GM19043 (cell line): ENCODE data around the gene MBD6.

ENCODE experiments used
- ATAC-seq: cut with Tn5 transposase; IDR thresholded peaks from one replicate; pipeline ENCODE4 v1.9.1; 2021; ENCODE audit warnings: low read depth; ENCODE audit not compliant: unreplicated experiment

The MBD6 gene, protein sequence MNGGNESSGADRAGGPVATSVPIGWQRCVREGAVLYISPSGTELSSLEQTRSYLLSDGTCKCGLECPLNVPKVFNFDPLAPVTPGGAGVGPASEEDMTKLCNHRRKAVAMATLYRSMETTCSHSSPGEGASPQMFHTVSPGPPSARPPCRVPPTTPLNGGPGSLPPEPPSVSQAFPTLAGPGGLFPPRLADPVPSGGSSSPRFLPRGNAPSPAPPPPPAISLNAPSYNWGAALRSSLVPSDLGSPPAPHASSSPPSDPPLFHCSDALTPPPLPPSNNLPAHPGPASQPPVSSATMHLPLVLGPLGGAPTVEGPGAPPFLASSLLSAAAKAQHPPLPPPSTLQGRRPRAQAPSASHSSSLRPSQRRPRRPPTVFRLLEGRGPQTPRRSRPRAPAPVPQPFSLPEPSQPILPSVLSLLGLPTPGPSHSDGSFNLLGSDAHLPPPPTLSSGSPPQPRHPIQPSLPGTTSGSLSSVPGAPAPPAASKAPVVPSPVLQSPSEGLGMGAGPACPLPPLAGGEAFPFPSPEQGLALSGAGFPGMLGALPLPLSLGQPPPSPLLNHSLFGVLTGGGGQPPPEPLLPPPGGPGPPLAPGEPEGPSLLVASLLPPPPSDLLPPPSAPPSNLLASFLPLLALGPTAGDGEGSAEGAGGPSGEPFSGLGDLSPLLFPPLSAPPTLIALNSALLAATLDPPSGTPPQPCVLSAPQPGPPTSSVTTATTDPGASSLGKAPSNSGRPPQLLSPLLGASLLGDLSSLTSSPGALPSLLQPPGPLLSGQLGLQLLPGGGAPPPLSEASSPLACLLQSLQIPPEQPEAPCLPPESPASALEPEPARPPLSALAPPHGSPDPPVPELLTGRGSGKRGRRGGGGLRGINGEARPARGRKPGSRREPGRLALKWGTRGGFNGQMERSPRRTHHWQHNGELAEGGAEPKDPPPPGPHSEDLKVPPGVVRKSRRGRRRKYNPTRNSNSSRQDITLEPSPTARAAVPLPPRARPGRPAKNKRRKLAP

GRCh38 chr12:57522011-57522886, at the start of gene MBD6:
TSS of gene MBD6 (plus strand) at chr12:57522824. CDS start at chr12:57524304, 1,480 bp downstream.
- ATAC-seq, result peak; percentile 34

GRCh38 chr12:57473392-57473791, 49.2 kb upstream of the MBD6 start:
- no peak for ATAC-seq

GRCh38 chr12:57473886-57474285, 48.7 kb upstream of the MBD6 start:
- ATAC-seq, result no peak

- ATAC-seq, result no peak
Observed at GRCh38 chr12:57474430-57474829, 48.2 kb upstream of the MBD6 start.

GRCh38 chr12:57474862-57475261, 47.8 kb upstream of the MBD6 start:
- no peak for ATAC-seq

DNA sequence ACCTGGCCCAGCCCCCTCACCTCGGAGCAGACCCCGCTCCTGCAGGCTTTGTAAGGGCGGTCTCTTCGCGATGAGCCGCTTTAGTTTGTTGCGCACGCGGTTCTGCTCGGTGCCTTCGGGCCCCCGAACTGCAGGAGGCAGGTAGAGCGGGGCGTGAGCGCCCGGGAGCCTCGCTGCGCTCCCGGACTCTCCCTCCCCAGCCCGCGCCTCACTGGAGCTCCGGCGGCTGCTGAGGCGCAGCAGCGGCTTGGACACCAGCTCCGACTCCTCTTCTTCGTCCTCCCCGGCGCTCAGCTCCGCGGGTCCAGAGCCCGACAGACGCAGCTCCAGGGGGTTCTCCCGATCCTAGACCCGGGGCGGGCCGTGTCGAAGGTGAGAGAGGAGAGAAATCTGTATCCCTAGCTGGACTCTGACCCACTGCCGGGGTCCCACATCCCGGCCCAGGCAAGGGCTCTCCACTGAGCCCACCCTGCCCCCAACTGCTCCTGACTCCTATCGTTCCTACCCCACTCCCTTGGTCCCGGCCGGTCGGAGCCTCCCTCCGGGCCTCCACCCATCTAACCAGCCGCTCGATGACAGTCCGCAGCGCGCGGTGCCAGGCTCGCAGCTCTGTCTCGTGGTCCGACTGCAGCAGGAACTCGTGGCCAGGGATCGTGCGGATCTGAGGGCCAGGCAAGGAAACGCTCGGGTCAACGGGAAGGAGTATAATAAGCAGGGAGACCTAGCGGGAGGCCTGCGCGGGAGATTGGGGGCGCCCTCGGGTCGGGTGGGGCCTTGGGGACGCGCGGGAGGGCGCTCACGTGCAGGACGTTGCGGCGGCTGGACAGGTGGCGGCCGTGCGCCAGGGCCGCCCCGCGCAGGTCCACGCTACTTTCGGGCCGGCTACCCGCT, 47.1 kb upstream of the MBD6 start:
- no peak for ATAC-seq

- no peak for ATAC-seq
Observed at GRCh38 chr12:57476162-57476992, 46.2 kb upstream of the MBD6 start.

- ATAC-seq, result no peak
Observed at GRCh38 chr12:57476993-57477709, 45.5 kb upstream of the MBD6 start.

DNA sequence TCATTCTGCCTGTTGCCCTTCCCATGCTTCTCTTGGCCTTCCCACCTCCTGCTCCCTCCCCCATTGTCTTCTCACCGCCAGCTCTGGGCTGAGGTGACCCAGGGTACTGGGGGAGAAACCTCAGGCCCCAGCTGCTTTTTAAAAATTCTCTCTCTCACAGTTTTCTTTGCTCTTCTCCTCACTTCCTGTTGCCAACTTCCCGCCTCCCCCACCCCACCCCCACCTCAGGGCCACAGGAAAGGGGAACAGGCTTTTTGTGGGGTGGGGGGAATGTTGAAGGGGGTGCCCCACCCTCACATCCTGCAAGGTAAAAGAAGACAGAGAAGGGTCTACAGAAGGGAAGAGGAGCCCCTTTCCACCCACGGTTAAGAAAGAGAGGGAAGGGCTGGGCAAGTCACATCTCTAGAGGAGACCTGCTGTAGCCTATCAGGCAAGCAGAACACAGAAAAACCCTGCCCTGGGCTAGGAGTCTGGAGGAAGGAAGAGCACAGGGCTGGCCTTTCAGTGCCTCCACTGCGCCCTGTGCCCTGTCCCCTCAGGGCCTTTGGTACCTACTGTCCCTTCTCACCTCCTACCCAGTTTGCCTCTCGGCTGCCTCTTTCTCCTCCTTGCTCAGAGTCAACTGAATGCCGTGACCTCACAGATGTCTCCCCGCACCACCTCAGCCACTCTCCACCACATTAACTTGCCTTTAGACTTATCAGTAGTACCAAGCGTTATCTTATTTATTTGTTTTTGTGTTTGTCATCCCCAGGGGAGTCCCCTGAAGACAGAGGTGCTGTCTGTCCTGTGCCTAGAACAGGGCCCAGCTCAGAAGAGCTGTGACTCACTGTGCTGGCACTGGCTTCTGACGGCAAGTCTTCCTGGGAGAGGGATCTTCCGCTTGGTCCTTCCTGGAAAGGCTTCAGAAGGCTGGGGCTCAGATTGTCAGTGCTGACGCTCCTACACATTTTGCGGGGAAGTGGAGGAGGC, 44.6 kb upstream of the MBD6 start:
- no peak for ATAC-seq

GRCh38 chr12:57479043-57479375, 43.6 kb upstream of the MBD6 start:
- ATAC-seq, result no peak

GRCh38 chr12:57479376-57480115, 43.1 kb upstream of the MBD6 start, which contains the start of gene ARHGAP9:
TSS of gene ARHGAP9 (minus strand) at chr12:57479866. CDS start at chr12:57479406, 460 bp downstream.
- peak; percentile 34 for ATAC-seq

- no peak for ATAC-seq
Observed at GRCh38 chr12:57481671-57482070, 41.0 kb upstream of the MBD6 start.

- no peak for ATAC-seq
Observed at GRCh38 chr12:57483466-57483865, 39.2 kb upstream of the MBD6 start.

DNA sequence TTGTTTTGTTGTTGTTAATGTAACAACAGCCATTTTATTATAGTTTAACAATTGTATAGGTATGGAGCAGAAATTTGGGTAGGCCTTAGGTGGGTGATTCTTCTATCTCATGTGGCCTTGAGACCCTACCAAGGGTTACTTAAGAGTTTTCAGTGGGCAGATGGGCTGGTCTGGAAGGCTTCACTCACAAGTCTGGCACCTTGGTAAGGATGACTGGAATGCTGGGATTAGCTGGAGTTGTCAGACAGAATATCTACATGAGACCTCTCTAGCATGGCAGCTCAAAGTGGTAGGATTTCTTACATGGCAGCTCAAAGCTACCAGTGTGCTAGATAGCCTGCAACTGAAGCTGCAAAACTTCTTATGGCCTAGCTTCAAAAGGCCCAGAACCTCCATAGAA, 36.9 kb upstream of the MBD6 start:
- no peak for ATAC-seq

DNA sequence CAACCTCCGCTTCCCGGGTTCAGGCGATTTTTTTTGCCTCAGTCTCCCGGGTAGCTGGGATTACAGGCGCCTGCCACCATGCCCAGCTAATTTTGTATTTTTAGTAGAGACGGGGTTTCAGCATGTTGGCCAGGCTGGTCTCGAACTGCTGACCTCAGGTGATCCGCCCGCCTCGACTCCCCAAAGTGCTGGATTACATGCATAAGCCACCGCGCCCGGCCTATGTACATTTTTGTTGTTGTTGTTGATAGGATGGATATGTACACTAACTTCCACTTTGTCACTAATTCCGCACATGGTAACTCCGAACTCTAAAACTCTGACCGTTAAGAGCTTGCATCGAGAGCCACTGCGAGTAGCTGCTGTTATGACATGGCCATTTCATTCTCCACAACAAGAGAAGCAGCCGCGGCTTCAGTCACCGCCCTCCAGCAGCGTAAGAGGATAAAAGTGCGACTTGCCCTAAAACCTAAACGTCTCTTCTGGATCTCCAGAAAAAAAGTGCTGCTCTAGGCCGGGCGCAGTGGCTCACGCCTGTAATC, 35.5 kb upstream of the MBD6 start:
- no peak for ATAC-seq
